H9 (cell line): ENCODE results near the gene SPTBN2. TPM values are rescaled to one million over a fixed set of nuclear protein-coding genes. Genes with fewer than 3 reads are reported as not detected.

Experiments
- DNase-seq: peaks from one replicate; pipeline ENCODE4 v3.0.0-alpha.2; 2017
- H2AFZ ChIP-seq: one replicate; pipeline ENCODE4 v1.6.1; 2013; ENCODE audit warnings: mild to moderate bottlenecking, low read length, control low read depth, moderate library complexity
- H2AK5ac ChIP-seq: 2 replicates; pipeline ENCODE4 v1.6.1; 2013; ENCODE audit warnings: low read length, control low read depth, mixed read lengths; ENCODE audit not compliant: insufficient read length
- H2BK120ac ChIP-seq: one replicate; pipeline ENCODE4 v1.6.1; 2013; ENCODE audit warnings: low read depth, mild to moderate bottlenecking, low read length, control low read depth, inconsistent platforms; ENCODE audit not compliant: poor library complexity, severe bottlenecking
- H2BK12ac ChIP-seq: 2 replicates; pipeline ENCODE4 v1.6.1; 2013; ENCODE audit warnings: low read length, control low read depth, mixed read lengths, low read depth; ENCODE audit not compliant: insufficient read length
- H2BK15ac ChIP-seq: 2 replicates; pipeline ENCODE4 v1.6.1; 2013; ENCODE audit warnings: low read depth, low read length, control low read depth
- H2BK20ac ChIP-seq: one replicate; pipeline ENCODE4 v1.6.1; 2013; ENCODE audit warnings: low read depth, mild to moderate bottlenecking, low read length, control low read depth, inconsistent platforms; ENCODE audit not compliant: poor library complexity, severe bottlenecking
- H2BK5ac ChIP-seq: 2 replicates; pipeline ENCODE4 v1.6.1; 2013; ENCODE audit warnings: low read length, control low read depth, mixed read lengths; ENCODE audit not compliant: insufficient read length
- H3K14ac ChIP-seq: 2 replicates; pipeline ENCODE4 v1.6.1; 2013; ENCODE audit warnings: low read length, control low read depth; ENCODE audit not compliant: insufficient read depth
- H3K18ac ChIP-seq: 2 replicates; pipeline ENCODE4 v1.6.1; 2013; ENCODE audit warnings: low read depth, mild to moderate bottlenecking, mixed read lengths, low read length, control low read depth; ENCODE audit not compliant: insufficient read length
- H3K23ac ChIP-seq: 2 replicates; pipeline ENCODE4 v1.6.1; 2013; ENCODE audit warnings: low read length, control low read depth, mixed read lengths, low read depth; ENCODE audit not compliant: insufficient read length
- H3K23me2 ChIP-seq: 2 replicates; pipeline ENCODE4 v1.6.1; 2013; ENCODE audit warnings: low read depth, mild to moderate bottlenecking, mixed read lengths, low read length, control low read depth; ENCODE audit not compliant: insufficient read length, poor library complexity, severe bottlenecking
- H3K27ac ChIP-seq: 2 replicates; pipeline ENCODE4 v1.5.1; 2013; ENCODE audit warnings: low read length, control low read depth, mixed read lengths, low read depth; ENCODE audit not compliant: insufficient read length
- H3K27me3 ChIP-seq: 2 replicates; pipeline ENCODE4 v1.6.1; 2013; ENCODE audit warnings: low read length, control low read depth, inconsistent platforms; ENCODE audit not compliant: insufficient read depth
- H3K4ac ChIP-seq: 2 replicates; pipeline ENCODE4 v1.6.1; 2013; ENCODE audit warnings: low read depth, mild to moderate bottlenecking, control low read depth, inconsistent platforms, low read length, moderate library complexity
- H3K4me1 ChIP-seq: 2 replicates; pipeline ENCODE4 v1.6.1; 2013; ENCODE audit warnings: low read length, control low read depth, inconsistent platforms; ENCODE audit not compliant: insufficient read depth
- H3K4me2 ChIP-seq: 2 replicates; pipeline ENCODE4 v1.6.1; 2013; ENCODE audit warnings: low read length, control low read depth, mixed read lengths; ENCODE audit not compliant: insufficient read length, insufficient read depth
- H3K56ac ChIP-seq: 2 replicates; pipeline ENCODE4 v1.6.1; 2013; ENCODE audit warnings: low read depth, mild to moderate bottlenecking, mixed read lengths, low read length, control low read depth; ENCODE audit not compliant: insufficient read length
- H3K79me1 ChIP-seq: 2 replicates; pipeline ENCODE4 v1.6.1; 2013; ENCODE audit warnings: low read depth, mild to moderate bottlenecking, moderate library complexity, low read length, control low read depth, inconsistent platforms; ENCODE audit not compliant: insufficient read depth, poor library complexity, severe bottlenecking
- H3K79me2 ChIP-seq: 2 replicates; pipeline ENCODE4 v1.6.1; 2013; ENCODE audit warnings: low read length, control low read depth, inconsistent platforms; ENCODE audit not compliant: insufficient read depth
- H3K9ac ChIP-seq: 2 replicates; pipeline ENCODE4 v1.6.1; 2013; ENCODE audit warnings: low read length, control low read depth, mixed read lengths; ENCODE audit not compliant: insufficient read length; ENCODE audit errors: extremely low read depth
- H3K9me3 ChIP-seq: one replicate; pipeline ENCODE4 v1.6.1; 2013; ENCODE audit warnings: low read depth, low read length, inconsistent platforms; ENCODE audit not compliant: control insufficient read depth
- H3T11ph ChIP-seq: one replicate; pipeline ENCODE4 v1.6.1; 2013; ENCODE audit warnings: mild to moderate bottlenecking, low read length, control low read depth, inconsistent platforms
- H4K20me1 ChIP-seq: one replicate; pipeline ENCODE4 v1.6.1; 2013; ENCODE audit not compliant: control insufficient read depth, insufficient read length, insufficient read depth
- H4K5ac ChIP-seq: 2 replicates; pipeline ENCODE4 v1.6.1; 2013; ENCODE audit warnings: low read depth, mild to moderate bottlenecking, mixed read lengths, low read length, control low read depth; ENCODE audit not compliant: insufficient read length
- H4K8ac ChIP-seq: replicated peaks from 2 replicates; pipeline ENCODE4 v1.6.1; 2013; ENCODE audit warnings: low read length, control low read depth, mixed read lengths, low read depth; ENCODE audit not compliant: insufficient read length
- H4K91ac ChIP-seq: 2 replicates; pipeline ENCODE4 v1.6.1; 2013; ENCODE audit warnings: low read depth, mild to moderate bottlenecking, moderate library complexity, mixed read lengths, low read length, control low read depth; ENCODE audit not compliant: insufficient read length
- H3K27ac Mint-ChIP-seq, 3 experiments: 2 replicates in 2 of 3; 3 replicates in 1 of 3; pipeline ENCODE4 v1.8.0; 2020 to 2021; ENCODE audit warnings: mixed read lengths in 3 of 3, mild to moderate bottlenecking in 1 of 3, moderate library complexity in 1 of 3
- H3K27me3 Mint-ChIP-seq: 2 replicates; pipeline ENCODE4 v1.8.0; 2021; ENCODE audit warnings: low read depth, mild to moderate bottlenecking, moderate library complexity, mixed read lengths
- H3K36me3 Mint-ChIP-seq, 3 experiments: 2 replicates in 2 of 3; 3 replicates in 1 of 3; pipeline ENCODE4 v1.8.0; 2020 to 2021; ENCODE audit warnings: low read depth in 3 of 3, mixed read lengths in 3 of 3; ENCODE audit not compliant: insufficient read depth in 1 of 3
- H3K4me1 Mint-ChIP-seq, 2 experiments: 2 replicates each; pipeline ENCODE4 v1.8.0; 2020; ENCODE audit warnings: mixed read lengths in 2 of 2
- H3K4me3 Mint-ChIP-seq, 2 experiments: 2 replicates in 1 of 2; 3 replicates in 1 of 2; pipeline ENCODE4 v1.8.0; 2020 to 2021; ENCODE audit warnings: mild to moderate bottlenecking in 2 of 2, mixed read lengths in 2 of 2, moderate library complexity in 1 of 2
- H3K9me3 Mint-ChIP-seq, 2 experiments: 2 replicates in 1 of 2; 3 replicates in 1 of 2; pipeline ENCODE4 v1.8.0; 2020; ENCODE audit warnings: mild to moderate bottlenecking in 2 of 2, mixed read lengths in 2 of 2, moderate library complexity in 1 of 2
- CTCF ChIP-seq: fragments of 200-600 bp; sonication (generic); conservative IDR thresholded peaks from 3 replicates; pipeline ENCODE4 v1.8.0; 2021; ENCODE audit warnings: antibody characterized with exemption, mild to moderate bottlenecking
- WGBS: extraction: QIAGEN DNeasy Blood & Tissue Kit; methylation state at CpG from one replicate; pipeline ENCODE4 v1.1.7; 2013; ENCODE audit warnings: missing lambda C conversion rate, low lambda C conversion rate, mixed read lengths; ENCODE audit not compliant: insufficient read length; ENCODE audit errors: extremely low coverage; 5-methylcytosine and 5-hydroxymethylcytosine counted together
- total RNA-seq: library from RNA; stranded (reverse); gene quantifications from 2 replicates; pipeline ENCODE4 v1.2.1, GENCODE V29; 2021

Gene SPTBN2
- total RNA-seq, 1 experiment from 2014 or later, result 80.4 TPM

- Mint-ChIP-seq H3K4me1 (peaks cover 57 to 60% of the 10 kb centered on the region in 2 experiments), H3K36me3 (peaks cover 3 to 32% (median 31%) of the 10 kb centered on the region in 3 experiments; a peak in 6 of 7 replicates), H3K27ac (no peak overlapping the region), H3K9me3 (no peaks in the 10 kb centered on the region), H3K4me3 (peak overlapping the region; percentile 23 to 75; a peak in 3 of 5 replicates), H3K27me3 (peaks cover 32% of the 10 kb centered on the region)
- no peak overlapping the region for H4K8ac ChIP-seq
- no peaks in the 10 kb centered on the region for H3K79me2 ChIP-seq
- no peak overlapping the region for H2BK12ac ChIP-seq
- H3K79me1 ChIP-seq, result no peaks in the 10 kb centered on the region
- no peak overlapping the region for H2BK15ac ChIP-seq
- H3K56ac ChIP-seq, result no peak overlapping the region
- no peak overlapping the region for H3K4ac ChIP-seq
- H2BK120ac ChIP-seq, result no peak overlapping the region
- DNase-seq, result no peak
- no peak overlapping the region for H3K18ac ChIP-seq
- H2AFZ ChIP-seq, result no peak overlapping the region
- no peak overlapping the region for H3K23ac ChIP-seq
- no peak overlapping the region for H4K91ac ChIP-seq
- H3K9ac ChIP-seq, result no peak overlapping the region
- no peaks in the 10 kb centered on the region for H3K9me3 ChIP-seq
- H2BK5ac ChIP-seq, result no peak overlapping the region
- H3K23me2 ChIP-seq, result peaks cover 13% of the 10 kb centered on the region
- no peak overlapping the region for H3K14ac ChIP-seq
- H4K20me1 ChIP-seq, result no peaks in the 10 kb centered on the region
- no CpG with 5 or more reads among the region's 10 CpGs for WGBS
- no peak overlapping the region for H2AK5ac ChIP-seq
- peaks cover 6% of the 10 kb centered on the region; the same call in 1 of the 2 replicates for H3K27me3 ChIP-seq
- H2BK20ac ChIP-seq, result no peak overlapping the region
- no peak for TF ChIP-seq CTCF
- H3K4me1 ChIP-seq, result peaks cover 3% of the 10 kb centered on the region; the same call in 1 of the 2 replicates
- no peak overlapping the region for H4K5ac ChIP-seq
- no peak overlapping the region for H3K4me2 ChIP-seq
- H3K27ac ChIP-seq, result no peak overlapping the region
- no peak overlapping the region for H3T11ph ChIP-seq
These were observed 3.4 kb downstream of the SPTBN2 start for GRCh38 chr11:66725647-66726046.
